Posterior vena cava (tissue), 2 donors: ENCODE data around the gene BMPER. TPM values are rescaled to one million over a fixed set of nuclear protein-coding genes. Genes with fewer than 3 reads are reported as not detected.

Experiments used
- DNase-seq: peaks from one replicate; pipeline ENCODE4 v3.0.0-alpha.2; 2020; ENCODE audit warnings: low spot score
- intact Hi-C, 2 donors: fragments of 100-400 bp; cut with DNase I; formaldehyde crosslinking; loops; one replicate each; pipeline versions ENCODE4 v1.14.1 to v1.14.2; 2022 to 2023
- total RNA-seq, 2 donors: library from RNA; stranded (reverse); fragmentation: NEBNext Ultra II Directional; extraction: Animal tissue kit (Norgen Biotek cat#: 25700); gene quantifications; one replicate each; pipeline ENCODE4 v1.2.1, GENCODE V29; 2021
- donor health status: DM: yes; HTN: yes; CAD: no.
- donor health status: DM: yes; HTN: yes; CAD: no.

BMPER gene
- total RNA-seq, 2 donors from 2014 or later: 5.6 to 7.1 TPM

GRCh38 chr7:33946094-33946699 is 40.9 kb downstream of the BMPER start:
- no peak for DNase-seq
- intact Hi-C loops: no loop called here

GRCh38 chr7:33950047-33950714 is 44.8 kb downstream of the BMPER start:
- no peak for DNase-seq

GRCh38 chr7:33952824-33953223 is 47.5 kb downstream of the BMPER start:
- intact Hi-C loops: no loop called here

More at GRCh38 chr7:33950047-33950714, 44.8 kb downstream of the BMPER start:
- intact Hi-C loops: no loop called here

GRCh38 chr7:33958104-33958503 is 52.8 kb downstream of the BMPER start:
- no peak for DNase-seq
- intact Hi-C loops: no loop called here

More at GRCh38 chr7:33952824-33953223, 47.5 kb downstream of the BMPER start:
- DNase-seq: no peak

- intact Hi-C loops: no loop called here
These were observed 54.3 kb downstream of the BMPER start for GRCh38 chr7:33959676-33960075.

GRCh38 chr7:33961948-33962347 is 56.6 kb downstream of the BMPER start:
- intact Hi-C loops: no loop called here
- no peak for DNase-seq

More at GRCh38 chr7:33959676-33960075, 54.3 kb downstream of the BMPER start:
- DNase-seq: no peak

- no peak for DNase-seq
- intact Hi-C loops: no loop called here
These were observed 59.3 kb downstream of the BMPER start for GRCh38 chr7:33964417-33965182.

GRCh38 chr7:33965183-33965744 is 59.9 kb downstream of the BMPER start:
- no peak for DNase-seq
- intact Hi-C loops: no loop called here

- intact Hi-C loops: no loop called here
- no peak for DNase-seq
These were observed 63.3 kb downstream of the BMPER start for GRCh38 chr7:33968591-33968990.

- intact Hi-C loops: no loop called here
- DNase-seq: no peak
These were observed 65.2 kb downstream of the BMPER start for GRCh38 chr7:33970536-33970935.

- intact Hi-C loops: no loop called here
- no peak for DNase-seq
These were observed 65.8 kb downstream of the BMPER start for GRCh38 chr7:33971106-33971505.

- intact Hi-C loops: no loop called here
- DNase-seq: no peak
These were observed 68.1 kb downstream of the BMPER start for GRCh38 chr7:33973231-33974015.

GRCh38 chr7:33979300-33979806 is 74.0 kb downstream of the BMPER start:
- intact Hi-C loops: no loop called here
- DNase-seq: no peak

- no peak for DNase-seq
- intact Hi-C loops: no loop called here
These were observed 74.5 kb downstream of the BMPER start for GRCh38 chr7:33979807-33980355.

- intact Hi-C loops: no loop called here
- DNase-seq: no peak
These were observed 75.9 kb downstream of the BMPER start for GRCh38 chr7:33981226-33981625.

GRCh38 chr7:33981671-33982424 is 76.5 kb downstream of the BMPER start:
- intact Hi-C loops: no loop called here
- no peak for DNase-seq

- intact Hi-C loops: no loop called here
- DNase-seq: no peak
These were observed 77.1 kb downstream of the BMPER start for GRCh38 chr7:33982425-33982786.

GRCh38 chr7:33986451-33986850 is 81.1 kb downstream of the BMPER start:
- no peak for DNase-seq
- intact Hi-C loops: loop anchor here in 1 of 2 donors (5.0 kb wide), 1 partner anchor 729 kb away; no protein-coding TSS in a partner anchor
